Brain microvascular endothelial cell (primary cell): ENCODE results near the gene MRPS6.

Experiments used
- DNase-seq: peaks from one replicate; pipeline ENCODE4 v3.0.0-alpha.2; 2020
- H3K27ac ChIP-seq: fragments of 250-450 bp; sonication (Bioruptor Pico); 2 replicates; pipeline ENCODE4 v1.5.1; 2020; ENCODE audit warnings: mild to moderate bottlenecking, moderate library complexity
- H3K27me3 ChIP-seq: fragments of 250-450 bp; sonication (Bioruptor Pico); replicated peaks from 2 replicates; pipeline ENCODE4 v1.5.1; 2020; ENCODE audit warnings: mild to moderate bottlenecking
- H3K36me3 ChIP-seq: fragments of 250-450 bp; sonication (Bioruptor Pico); replicated peaks from 2 replicates; pipeline ENCODE4 v1.5.1; 2020; ENCODE audit warnings: mild to moderate bottlenecking
- H3K4me3 ChIP-seq: 2 replicates; pipeline ENCODE4 v1.5.1; 2011; ENCODE audit warnings: low read depth, mild to moderate bottlenecking, control low read depth, low read length, moderate library complexity
- CTCF ChIP-seq: IDR thresholded peaks from 2 replicates; pipeline ENCODE4 v1.5.1; 2011; ENCODE audit warnings: low read depth, mild to moderate bottlenecking, moderate library complexity, low read length, control low read depth, inconsistent platforms; ENCODE audit errors: missing control alignments
- in situ Hi-C: cut with HindIII; loops from 2 replicates; pipeline ENCODE4 v1.10.0; 2017; ENCODE audit warnings: low sequenced_read_pairs, low pct_ligation_motif_present

Gene MRPS6

GRCh38 chr21:34189506-34189905 is 116.1 kb downstream of the MRPS6 start:
- DNase-seq: no peak
- no peak for TF ChIP-seq CTCF

GRCh38 chr21:34190576-34191321 is 117.4 kb downstream of the MRPS6 start:
- no peaks in the 10 kb centered on the region for H3K27me3 ChIP-seq
- in situ Hi-C loops: no loop called here
- no peak for TF ChIP-seq CTCF
- no peak for DNase-seq
- no peaks in the 10 kb centered on the region for H3K36me3 ChIP-seq
- H3K27ac ChIP-seq: no peak overlapping the region
- no peak overlapping the region for H3K4me3 ChIP-seq

More at GRCh38 chr21:34189506-34189905, 116.1 kb downstream of the MRPS6 start:
- Histone ChIP-seq H3K27ac (no peak overlapping the region), H3K4me3 (no peak overlapping the region), H3K27me3 (no peaks in the 10 kb centered on the region), H3K36me3 (no peaks in the 10 kb centered on the region)
- in situ Hi-C loops: no loop called here

GRCh38 chr21:34191876-34192275 is 118.5 kb downstream of the MRPS6 start:
- in situ Hi-C loops: no loop called here
- TF ChIP-seq CTCF: no peak
- H3K36me3 ChIP-seq: no peaks in the 10 kb centered on the region
- DNase-seq: no peak
- no peaks in the 10 kb centered on the region for H3K27me3 ChIP-seq
- no peak overlapping the region for H3K4me3 ChIP-seq
- H3K27ac ChIP-seq: no peak overlapping the region
